GM19468 (cell line): Measurements from ENCODE around the gene IQGAP3.
A peak's percentile ranks its signal among the peaks of the same experiment; 100 is the strongest.

ENCODE experiments used
- ATAC-seq: cut with Tn5 transposase; IDR thresholded peaks from one replicate; pipeline ENCODE4 v1.9.1; 2021; ENCODE audit warnings: mild to moderate bottlenecking, moderate library complexity, moderate number of reproducible peaks; ENCODE audit not compliant: unreplicated experiment; ENCODE audit errors: extremely low read depth

The IQGAP3 gene

GRCh38 chr1:156516821-156517220 is 55.5 kb downstream of the IQGAP3 start:
- no peak for ATAC-seq

DNA sequence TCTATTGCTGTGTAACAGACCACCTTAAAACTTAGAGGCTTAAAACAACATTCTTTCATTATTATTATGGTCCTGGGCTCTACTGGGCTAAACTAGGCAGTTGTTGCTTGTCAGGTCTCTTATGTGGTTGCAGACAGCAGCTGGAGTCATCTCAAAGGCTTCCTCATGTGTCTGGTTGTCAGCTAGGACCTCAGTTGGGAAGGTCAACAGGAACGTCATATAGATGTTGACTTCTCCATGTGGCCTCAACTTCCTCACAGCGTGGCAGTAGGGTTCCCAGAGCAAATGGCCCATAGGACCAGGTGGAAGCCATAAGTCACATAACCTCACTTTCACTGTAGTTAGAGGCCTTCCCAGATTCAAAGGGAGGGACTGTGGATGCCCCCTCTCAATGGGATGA is 56.4 kb downstream of the IQGAP3 start:
- ATAC-seq = no peak

DNA sequence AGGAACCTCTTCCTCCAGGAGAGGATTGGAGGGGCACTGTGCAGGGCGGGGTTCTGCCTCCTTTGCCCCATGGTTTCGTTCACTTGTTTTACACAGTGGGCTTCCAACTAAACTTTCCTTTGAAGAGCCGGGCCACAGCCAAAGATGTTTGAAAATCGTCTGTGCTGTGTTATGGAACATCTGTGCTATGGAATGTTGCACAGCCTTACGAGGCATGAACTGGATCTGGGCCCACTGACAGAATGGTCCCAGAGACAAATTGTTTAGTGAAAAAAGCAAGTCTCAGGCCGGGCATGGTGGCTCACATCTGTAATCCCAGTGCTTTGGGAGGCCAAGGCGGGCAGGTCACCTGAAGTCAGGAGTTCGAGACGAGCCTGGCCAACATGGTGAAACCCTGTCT is 59.2 kb downstream of the IQGAP3 start:
- ATAC-seq = no peak

GRCh38 chr1:156511644-156512043 is 60.7 kb downstream of the IQGAP3 start:
- no peak for ATAC-seq

DNA sequence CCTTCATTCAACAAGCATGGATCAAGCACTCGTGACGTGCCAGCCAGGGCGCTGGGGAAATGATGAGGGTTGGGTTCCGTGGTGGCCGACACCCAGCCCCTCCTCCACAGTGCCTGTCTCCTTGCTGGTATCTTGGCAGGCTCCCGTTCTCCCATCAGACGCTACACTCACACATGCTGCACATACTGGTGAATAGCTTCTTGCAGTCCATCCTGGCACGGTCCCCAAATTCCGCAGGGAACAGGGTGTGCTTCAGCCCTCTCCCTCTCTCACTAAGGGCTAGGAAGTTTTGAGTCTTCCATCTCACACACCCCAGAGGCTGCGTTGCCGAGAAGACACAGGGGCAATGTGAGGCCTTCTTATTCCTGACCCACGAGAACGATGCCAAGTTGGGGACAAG is 61.7 kb downstream of the IQGAP3 start:
- no peak for ATAC-seq

DNA sequence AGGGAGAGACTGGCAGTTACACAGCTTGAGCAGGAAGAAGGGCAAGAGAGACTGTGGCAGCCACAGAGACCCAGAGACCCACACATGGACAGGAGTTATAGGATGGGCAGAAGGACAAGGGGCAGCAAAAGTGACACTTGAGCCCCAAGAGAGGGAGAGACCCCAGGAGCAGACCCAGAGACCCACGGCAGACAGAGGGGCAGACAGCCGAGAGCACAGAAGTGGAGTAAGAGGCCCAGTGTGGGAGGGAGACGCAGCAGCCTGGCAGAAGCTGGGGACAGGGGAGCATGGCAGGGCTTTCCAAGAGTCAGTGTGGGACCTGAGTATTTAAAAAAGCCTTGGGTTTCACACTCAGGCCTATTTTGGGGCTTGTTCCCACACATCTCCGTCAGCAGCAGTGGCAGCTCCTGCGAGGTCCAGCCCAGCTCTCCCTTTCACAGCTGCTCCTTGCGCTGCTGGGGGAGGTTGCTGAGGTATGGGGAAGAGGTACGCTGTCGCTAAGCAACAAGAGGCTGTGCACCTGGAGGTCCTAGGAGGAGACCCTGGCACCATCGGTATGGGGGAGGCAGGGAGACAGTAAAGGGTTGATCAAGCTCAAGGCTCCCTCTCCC is 62.8 kb downstream of the IQGAP3 start:
- ATAC-seq = no peak

- ATAC-seq = no peak
These were observed 63.5 kb downstream of the IQGAP3 start for GRCh38 chr1:156508955-156509234.

GRCh38 chr1:156508205-156508954 is 64.0 kb downstream of the IQGAP3 start:
- no peak for ATAC-seq

DNA sequence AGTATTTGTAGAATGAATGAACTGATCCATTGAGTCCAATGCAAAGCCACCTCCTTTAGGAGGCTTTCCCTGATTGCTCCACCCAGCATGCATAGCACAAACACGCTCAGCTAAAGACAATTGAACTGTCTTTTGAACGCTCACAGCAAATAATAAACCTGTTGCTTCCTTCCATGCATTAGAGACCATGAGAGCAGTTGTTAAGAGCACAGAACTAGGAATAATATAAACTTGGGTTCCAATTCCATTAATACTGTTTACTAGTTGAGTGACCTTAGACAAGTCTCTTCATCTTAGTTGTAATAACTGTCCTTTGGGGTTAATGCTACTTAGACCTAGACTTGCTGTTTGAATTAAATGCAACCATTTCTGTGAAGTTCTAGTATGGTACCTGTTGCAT is 65.9 kb downstream of the IQGAP3 start:
- no peak for ATAC-seq

DNA sequence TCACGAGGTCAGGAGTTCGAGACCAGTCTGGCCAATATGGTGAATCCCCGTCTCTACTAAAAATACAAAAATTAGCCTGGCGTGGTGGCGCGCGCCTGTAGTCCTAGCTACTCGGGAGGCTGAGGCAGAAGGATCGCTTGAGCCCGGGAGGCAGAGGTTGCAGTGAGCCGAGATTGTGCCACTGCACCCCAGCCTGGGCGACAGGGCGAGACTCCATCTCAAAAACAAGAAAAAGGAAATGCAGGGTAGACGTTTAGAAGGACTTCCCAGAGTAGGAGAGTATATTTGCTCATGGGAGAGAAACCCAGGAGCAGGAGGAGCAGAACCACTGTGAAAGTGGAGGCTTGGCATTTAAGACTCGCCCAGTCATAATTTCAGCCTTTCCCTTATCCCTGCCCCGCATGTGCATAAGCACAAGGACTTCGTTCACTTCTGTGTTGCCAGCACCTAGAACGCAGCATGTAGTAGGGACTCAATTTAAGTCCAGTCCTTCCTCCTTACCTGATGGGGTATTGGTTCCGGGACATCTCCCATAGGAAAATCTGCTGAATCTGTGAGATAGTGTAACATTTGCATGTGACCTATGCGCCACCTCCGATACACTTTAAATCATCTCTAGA is 66.6 kb downstream of the IQGAP3 start:
- no peak for ATAC-seq

GRCh38 chr1:156504821-156505678 is 67.3 kb downstream of the IQGAP3 start:
- peak; percentile 9 for ATAC-seq

DNA sequence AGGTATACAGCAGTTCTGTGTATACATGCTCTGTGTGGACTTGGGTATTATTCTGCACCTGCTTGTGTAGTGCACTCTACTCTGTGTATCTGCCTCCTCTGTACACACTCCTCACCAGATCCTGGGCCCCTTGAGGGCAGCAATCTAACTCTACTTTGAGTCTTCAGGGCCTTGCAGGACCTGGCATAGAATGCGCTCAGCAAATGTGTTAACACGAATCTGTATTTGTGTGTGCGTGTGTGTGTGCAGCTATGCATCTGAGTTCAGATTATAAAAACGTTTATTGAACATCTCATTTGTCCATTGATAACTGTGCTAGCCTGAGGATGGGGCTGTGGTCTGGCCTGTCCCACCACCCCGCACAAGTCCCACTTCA is 67.9 kb downstream of the IQGAP3 start:
- ATAC-seq = no peak

GRCh38 chr1:156503698-156504437 is 68.5 kb downstream of the IQGAP3 start:
- no peak for ATAC-seq

DNA sequence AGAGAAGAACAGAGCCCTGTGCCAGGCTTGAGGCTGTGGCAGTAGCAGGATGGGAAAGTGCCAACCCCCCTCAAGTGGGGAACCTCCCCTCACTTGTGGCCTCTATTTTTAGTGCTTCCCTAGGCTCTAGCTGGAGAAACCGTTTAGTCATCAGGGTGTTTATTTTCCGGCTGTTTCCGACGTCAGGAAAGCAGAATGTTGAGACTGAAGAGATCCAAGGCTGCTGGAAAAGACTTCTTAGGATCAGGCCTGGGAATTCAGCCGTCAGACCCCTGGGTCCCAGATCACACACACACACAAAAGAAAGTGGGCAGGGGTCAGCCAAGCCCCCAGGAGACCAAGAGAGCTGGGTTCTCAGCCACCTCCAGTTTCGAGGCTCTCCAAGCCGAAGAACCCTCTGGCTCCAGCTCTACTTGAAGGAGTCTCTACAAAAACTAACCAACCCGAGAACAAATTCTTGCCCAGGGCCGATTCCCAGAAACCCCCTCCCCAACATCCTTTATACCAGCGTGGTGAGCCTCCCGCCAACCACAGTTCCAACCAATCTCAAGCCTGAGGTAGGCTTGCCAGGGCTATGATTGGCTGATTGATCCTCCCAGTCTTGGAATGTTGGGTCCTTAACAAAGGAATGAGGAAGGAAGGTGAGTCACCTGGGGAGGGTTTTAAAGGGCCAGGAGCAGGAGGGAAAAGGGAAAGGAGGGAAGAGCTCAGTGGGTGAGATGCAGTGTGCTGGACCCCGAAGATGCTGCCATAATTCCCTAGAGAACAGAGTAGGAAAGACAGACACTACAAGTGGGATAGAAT is 69.3 kb downstream of the IQGAP3 start:
- no peak for ATAC-seq

GRCh38 chr1:156502391-156502893 is 69.9 kb downstream of the IQGAP3 start:
- ATAC-seq = no peak

GRCh38 chr1:156500793-156501506 is 71.4 kb downstream of the IQGAP3 start:
- ATAC-seq = peak; percentile 18

- ATAC-seq = no peak
These were observed 71.9 kb downstream of the IQGAP3 start, which contains the start of gene MEF2D for GRCh38 chr1:156500543-156500792. TSS of gene MEF2D (minus strand) at chr1:156500775. CDS start at chr1:156483292, 17,483 bp downstream.

GRCh38 chr1:156499842-156500542 is 72.4 kb downstream of the IQGAP3 start:
- no peak for ATAC-seq
